Kidney (tissue), 14 donors: ENCODE measurements around the gene LURAP1L. TPM values are rescaled to one million over a fixed set of nuclear protein-coding genes. Genes with fewer than 3 reads are reported as not detected.

Experiments used
- DNase-seq, 5 donors: peaks; one replicate each; pipeline ENCODE4 v3.0.0-alpha.2; 2013 to 2020
- FAIRE-seq: peaks from 2 replicates; lab custom pipeline; 2012; peaks lifted over from hg19 to GRCh38; lab: Jason Lieb, UNC
- H3K27ac ChIP-seq, 2 donors: one replicate each; pipeline ENCODE4 v1.7.0; 2013; ENCODE audit warnings: low read depth in 2 of 2, low read length in 2 of 2, inconsistent platforms in 1 of 2
- H3K27me3 ChIP-seq: one replicate; pipeline ENCODE4 v1.7.1; 2013; ENCODE audit warnings: low read length, inconsistent platforms; ENCODE audit not compliant: control insufficient read depth, insufficient read depth
- H3K36me3 ChIP-seq, 3 donors: one replicate each; pipeline versions ENCODE4 v1.7.0 to v1.7.1; 2013; ENCODE audit warnings: low read length in 3 of 3, control low read depth in 1 of 3, inconsistent platforms in 1 of 3; ENCODE audit not compliant: insufficient read depth in 3 of 3, control insufficient read depth in 2 of 3
- H3K4me1 ChIP-seq, 3 donors: one replicate each; pipeline versions ENCODE4 v1.7.0 to v1.7.1; 2013; ENCODE audit warnings: low read length in 3 of 3, inconsistent platforms in 1 of 3, low read depth in 1 of 3; ENCODE audit not compliant: control insufficient read depth in 2 of 3, insufficient read depth in 2 of 3
- H3K4me3 ChIP-seq, 3 donors: one replicate each; pipeline versions ENCODE4 v1.7.0 to v1.8.1; 2013; ENCODE audit warnings: low read length in 3 of 3, control low read depth in 1 of 3, inconsistent platforms in 1 of 3
- H3K9ac ChIP-seq, 3 donors: one replicate each; pipeline versions ENCODE4 v1.7.0 to v1.7.1; 2013; ENCODE audit warnings: low read length in 3 of 3, control low read depth in 1 of 3, inconsistent platforms in 1 of 3
- H3K9me3 ChIP-seq, 3 donors: one replicate each; pipeline versions ENCODE4 v1.7.0 to v1.7.1; 2013; ENCODE audit warnings: low read length in 3 of 3, control low read depth in 1 of 3, inconsistent platforms in 1 of 3; ENCODE audit not compliant: control insufficient read depth in 2 of 3, insufficient read depth in 1 of 3
- CTCF ChIP-seq: IDR thresholded peaks from 3 replicates; pipeline ENCODE4 v1.5.1; 2012; ENCODE audit warnings: mild to moderate bottlenecking, moderate library complexity, borderline replicate concordance; ENCODE audit not compliant: insufficient read depth; ENCODE audit errors: extremely low read depth
- intact Hi-C: fragments of 100-400 bp; cut with DNase I; formaldehyde crosslinking; loops from one replicate; pipeline ENCODE4 v1.11.1; 2022
- polyA plus RNA-seq: library from polyadenylated mRNA; stranded (reverse); fragments of 350-450 nt; fragmentation: Illumina TruSeq; extraction: RNeasy Lipid Tissue Mini Kit (QIAGEN cat#74804); gene quantifications from one replicate; pipeline ENCODE4 v1.2.3, GENCODE V29; 2014; ENCODE audit warnings: low read depth, low replicate concordance; ENCODE audit not compliant: insufficient read depth
- total RNA-seq: library from RNA; stranded (reverse); fragmentation: NEBNext Ultra II Directional; extraction: Animal tissue kit (Norgen Biotek cat#: 25700); gene quantifications from one replicate; pipeline ENCODE4 v1.2.1, GENCODE V29; 2021
- donor health status: control.
- donor health status: control.
- donor health status: control.
- donor health status: control.
- donor health status: control.
- donor health status: DM: yes; HTN: yes; CAD: no.
- donor health status: Normal renal cell carcinoma (clear cell type).

LURAP1L gene
- total and polyA plus RNA-seq, 2 donors from 2014 or later: 3.8 to 11.1 TPM

GRCh38 chr9:12802093-12802492 lies 27.3 kb downstream of the LURAP1L start:
- Histone ChIP-seq H3K36me3 (no peaks in the 10 kb centered on the region), H3K9ac (no peak overlapping the region), H3K27me3 (no peaks in the 10 kb centered on the region), H3K9me3 (no peaks in the 10 kb centered on the region), H3K27ac (peak overlapping the region in 1 of 2 donors; percentile 8), H3K4me1 (no peaks in the 10 kb centered on the region), H3K4me3 (no peak overlapping the region)
- DNase-seq (no peak), FAIRE-seq (no peak)
- intact Hi-C loops: no loop called here
- no peak for TF ChIP-seq CTCF

GRCh38 chr9:12808569-12808968 lies 33.7 kb downstream of the LURAP1L start:
- Histone ChIP-seq H3K27ac (no peak overlapping the region), H3K4me1 (no peaks in the 10 kb centered on the region), H3K9ac (no peak overlapping the region), H3K9me3 (no peaks in the 10 kb centered on the region), H3K27me3 (no peaks in the 10 kb centered on the region), H3K36me3 (no peaks in the 10 kb centered on the region), H3K4me3 (no peak overlapping the region)
- DNase-seq (no peak), FAIRE-seq (no peak)
- TF ChIP-seq CTCF: no peak
- intact Hi-C loops: no loop called here

- no peak overlapping the region for H3K9ac ChIP-seq
- no peaks in the 10 kb centered on the region for H3K27me3 ChIP-seq
- no peak for DNase-seq
- FAIRE-seq: no peak
- no peak overlapping the region for H3K4me3 ChIP-seq
- H3K27ac ChIP-seq: no peak overlapping the region
- no peaks in the 10 kb centered on the region for H3K9me3 ChIP-seq
- H3K4me1 ChIP-seq: peaks cover 0 to 6% (median 0%) of the 10 kb centered on the region in 3 donors
- no peak for TF ChIP-seq CTCF
- intact Hi-C loops: no loop called here
- no peaks in the 10 kb centered on the region for H3K36me3 ChIP-seq
These were observed 34.9 kb downstream of the LURAP1L start for GRCh38 chr9:12809720-12810119.

- DNase-seq (no peak), FAIRE-seq (no peak)
- Histone ChIP-seq H3K27ac (no peak overlapping the region), H3K27me3 (no peaks in the 10 kb centered on the region), H3K36me3 (no peaks in the 10 kb centered on the region), H3K9ac (no peak overlapping the region), H3K9me3 (no peaks in the 10 kb centered on the region), H3K4me1 (peaks cover 0 to 7% (median 0%) of the 10 kb centered on the region in 3 donors), H3K4me3 (no peak overlapping the region)
- intact Hi-C loops: no loop called here
- no peak for TF ChIP-seq CTCF
These were observed 37.1 kb downstream of the LURAP1L start for GRCh38 chr9:12811935-12812334.
